Neural cell (in vitro differentiated cells): Measurements from ENCODE around the gene SALL3.

Experiments used
- EP300 ChIP-seq: fragments of 450-650 bp; conservative IDR thresholded peaks from 2 replicates; pipeline ENCODE4 v1.6.1; 2014; ENCODE audit warnings: antibody characterized with exemption, mild to moderate bottlenecking, moderate library complexity; ENCODE audit not compliant: poor library complexity, severe bottlenecking
- EZH2 ChIP-seq: fragments of 200-600, 300-800 bp; shearing (Covaris generic), sonication (generic); IDR thresholded peaks from 2 replicates; pipeline ENCODE4 v1.6.1; 2014; ENCODE audit warnings: antibody characterized with exemption, low read length, borderline replicate concordance, mild to moderate bottlenecking; ENCODE audit not compliant: insufficient read depth, poor library complexity, severe bottlenecking
- MXI1 ChIP-seq: fragments of 450-650 bp; conservative IDR thresholded peaks from 2 replicates; pipeline ENCODE4 v1.6.1; 2014; ENCODE audit warnings: antibody characterized with exemption, mild to moderate bottlenecking; ENCODE audit not compliant: poor library complexity, severe bottlenecking
- POLR2AphosphoS5 ChIP-seq: IDR thresholded peaks from 2 replicates; pipeline ENCODE4 v1.6.1; 2012
- RAD21 ChIP-seq: fragments of 450-650 bp; conservative IDR thresholded peaks from 2 replicates; pipeline ENCODE4 v1.6.1; 2014; ENCODE audit warnings: antibody characterized with exemption, mild to moderate bottlenecking, moderate library complexity
- REST ChIP-seq: IDR thresholded peaks from 2 replicates; pipeline ENCODE4 v1.6.1; 2012; ENCODE audit warnings: borderline replicate concordance
- SMC3 ChIP-seq: fragments of 450-650 bp; conservative IDR thresholded peaks from 2 replicates; pipeline ENCODE4 v1.6.1; 2014; ENCODE audit warnings: antibody characterized with exemption, mild to moderate bottlenecking, moderate library complexity; ENCODE audit not compliant: poor library complexity
- TAF1 ChIP-seq: IDR thresholded peaks from 2 replicates; pipeline ENCODE4 v1.6.1; 2012; ENCODE audit warnings: low read depth
- TF ChIP-seq, protein P1 (sequence below): fragments of 450-650 bp; IDR thresholded peaks from 2 replicates; pipeline ENCODE4 v1.5.1; 2014; ENCODE audit warnings: antibody characterized with exemption, mild to moderate bottlenecking, moderate library complexity; ENCODE audit not compliant: poor library complexity, severe bottlenecking

DNA sequence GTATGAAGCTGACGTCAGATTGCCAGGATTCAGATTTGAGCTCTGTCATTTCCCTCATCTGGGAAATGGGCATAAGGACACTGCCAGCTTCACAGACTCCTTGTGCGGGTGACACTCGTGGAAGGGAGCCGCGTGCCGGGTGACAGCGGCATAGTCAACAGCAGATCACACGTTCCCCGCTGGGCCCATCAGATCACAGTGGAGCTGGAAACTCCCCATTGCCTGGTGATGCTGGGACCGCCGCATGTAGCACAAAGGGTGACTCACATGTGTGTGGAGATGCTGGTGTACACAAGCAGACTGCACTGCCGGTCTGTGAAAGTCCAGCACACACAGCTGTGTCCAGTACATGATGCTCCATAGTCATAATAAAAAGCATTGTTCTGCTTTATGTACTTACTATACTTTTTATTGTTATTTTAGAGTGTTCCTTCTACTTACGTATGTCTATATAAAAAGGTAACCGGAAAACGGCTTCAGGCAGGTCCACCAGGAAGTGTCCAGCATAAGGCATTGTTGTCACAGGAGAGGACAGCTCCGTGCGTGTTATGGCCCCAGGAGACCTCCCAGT is 31.8 kb downstream of the SALL3 start:
- TF ChIP-seq, protein P1, sequence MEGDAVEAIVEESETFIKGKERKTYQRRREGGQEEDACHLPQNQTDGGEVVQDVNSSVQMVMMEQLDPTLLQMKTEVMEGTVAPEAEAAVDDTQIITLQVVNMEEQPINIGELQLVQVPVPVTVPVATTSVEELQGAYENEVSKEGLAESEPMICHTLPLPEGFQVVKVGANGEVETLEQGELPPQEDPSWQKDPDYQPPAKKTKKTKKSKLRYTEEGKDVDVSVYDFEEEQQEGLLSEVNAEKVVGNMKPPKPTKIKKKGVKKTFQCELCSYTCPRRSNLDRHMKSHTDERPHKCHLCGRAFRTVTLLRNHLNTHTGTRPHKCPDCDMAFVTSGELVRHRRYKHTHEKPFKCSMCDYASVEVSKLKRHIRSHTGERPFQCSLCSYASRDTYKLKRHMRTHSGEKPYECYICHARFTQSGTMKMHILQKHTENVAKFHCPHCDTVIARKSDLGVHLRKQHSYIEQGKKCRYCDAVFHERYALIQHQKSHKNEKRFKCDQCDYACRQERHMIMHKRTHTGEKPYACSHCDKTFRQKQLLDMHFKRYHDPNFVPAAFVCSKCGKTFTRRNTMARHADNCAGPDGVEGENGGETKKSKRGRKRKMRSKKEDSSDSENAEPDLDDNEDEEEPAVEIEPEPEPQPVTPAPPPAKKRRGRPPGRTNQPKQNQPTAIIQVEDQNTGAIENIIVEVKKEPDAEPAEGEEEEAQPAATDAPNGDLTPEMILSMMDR = no peak
- TF ChIP-seq REST (no peak), EZH2 (no peak), EP300 (no peak), POLR2AphosphoS5 (no peak), TAF1 (no peak), SMC3 (no peak), MXI1 (no peak), RAD21 (no peak)
